ENCODE data around the gene OPCML.

Gene OPCML

GRCh38 chr11:133388975-133389568 lies 143.2 kb downstream of the OPCML start:
- no peaks in the 10 kb centered on the region for H3K4me1 Mint-ChIP-seq (ENCODE audit: low read depth)
- no peak overlapping the region for H3K4me3 Mint-ChIP-seq

DNA sequence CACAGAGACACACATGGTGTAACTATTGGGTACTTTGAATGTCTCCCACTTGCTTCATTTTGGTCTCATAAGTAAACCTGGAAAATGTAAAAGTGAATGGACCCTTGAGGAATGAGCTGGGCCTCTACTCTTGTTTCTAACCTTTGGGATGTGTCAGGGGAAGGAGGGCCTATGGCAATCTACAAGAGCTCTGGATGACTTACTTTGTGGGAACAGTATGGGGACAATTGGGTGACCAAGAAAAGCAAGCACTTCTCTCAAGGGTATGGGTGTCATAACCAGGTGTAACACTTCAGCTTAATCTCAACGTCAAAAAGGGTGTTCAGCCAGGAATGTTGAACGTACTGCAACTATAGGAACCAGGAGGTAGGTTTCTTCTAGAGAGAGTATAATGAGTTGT lies 144.0 kb downstream of the OPCML start:
- H3K36me3 Mint-ChIP-seq (ENCODE audit: low read depth), result no peaks in the 10 kb centered on the region
- H3K4me1 Mint-ChIP-seq (ENCODE audit: low read depth), result no peaks in the 10 kb centered on the region
- no peak overlapping the region for H3K4me3 Mint-ChIP-seq
- no peaks in the 10 kb centered on the region for H3K27me3 Mint-ChIP-seq (ENCODE audit: low read depth)
- H3K9me3 Mint-ChIP-seq, result no peaks in the 10 kb centered on the region
- H3K27ac Mint-ChIP-seq, result no peak overlapping the region

More at GRCh38 chr11:133388975-133389568, 143.2 kb downstream of the OPCML start:
- Mint-ChIP-seq H3K27ac (no peak overlapping the region), H3K9me3 (no peaks in the 10 kb centered on the region), H3K36me3 (ENCODE audit: low read depth) (no peaks in the 10 kb centered on the region), H3K27me3 (ENCODE audit: low read depth) (no peaks in the 10 kb centered on the region)

GRCh38 chr11:133386852-133387251 lies 145.4 kb downstream of the OPCML start:
- H3K36me3 Mint-ChIP-seq (ENCODE audit: low read depth), result no peaks in the 10 kb centered on the region
- H3K9me3 Mint-ChIP-seq, result no peaks in the 10 kb centered on the region
- no peak overlapping the region for H3K4me3 Mint-ChIP-seq
- no peaks in the 10 kb centered on the region for H3K27me3 Mint-ChIP-seq (ENCODE audit: low read depth)
- H3K27ac Mint-ChIP-seq, result no peak overlapping the region
- H3K4me1 Mint-ChIP-seq (ENCODE audit: low read depth), result no peaks in the 10 kb centered on the region

DNA sequence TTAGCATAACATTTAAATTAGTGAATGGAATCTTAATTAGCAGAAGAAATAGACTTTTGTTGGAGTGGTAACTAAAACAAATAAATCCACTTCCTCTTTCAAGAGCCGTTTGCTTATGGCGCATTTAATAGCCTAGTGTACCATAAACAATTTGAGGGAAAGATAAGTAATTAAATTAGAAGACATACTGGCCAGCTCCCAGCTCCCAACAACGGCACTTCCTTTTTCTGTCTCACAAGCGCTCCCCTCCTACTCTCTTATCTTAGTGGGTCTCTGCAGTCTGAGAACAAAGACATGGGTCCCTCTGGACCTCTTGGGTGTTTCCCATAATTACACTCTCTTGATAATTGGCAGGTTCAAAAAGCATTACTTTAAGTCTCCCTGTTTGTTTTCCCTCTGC lies 146.0 kb downstream of the OPCML start:
- H3K9me3 Mint-ChIP-seq, result no peaks in the 10 kb centered on the region
- no peaks in the 10 kb centered on the region for H3K4me1 Mint-ChIP-seq (ENCODE audit: low read depth)
- H3K4me3 Mint-ChIP-seq, result no peak overlapping the region
- H3K27me3 Mint-ChIP-seq (ENCODE audit: low read depth), result no peaks in the 10 kb centered on the region
- H3K27ac Mint-ChIP-seq, result no peak overlapping the region
- no peaks in the 10 kb centered on the region for H3K36me3 Mint-ChIP-seq (ENCODE audit: low read depth)

GRCh38 chr11:133385781-133386180 lies 146.5 kb downstream of the OPCML start:
- Mint-ChIP-seq H3K27ac (no peak overlapping the region), H3K36me3 (ENCODE audit: low read depth) (no peaks in the 10 kb centered on the region), H3K4me1 (ENCODE audit: low read depth) (no peaks in the 10 kb centered on the region), H3K9me3 (no peaks in the 10 kb centered on the region), H3K4me3 (no peak overlapping the region), H3K27me3 (ENCODE audit: low read depth) (no peaks in the 10 kb centered on the region)

DNA sequence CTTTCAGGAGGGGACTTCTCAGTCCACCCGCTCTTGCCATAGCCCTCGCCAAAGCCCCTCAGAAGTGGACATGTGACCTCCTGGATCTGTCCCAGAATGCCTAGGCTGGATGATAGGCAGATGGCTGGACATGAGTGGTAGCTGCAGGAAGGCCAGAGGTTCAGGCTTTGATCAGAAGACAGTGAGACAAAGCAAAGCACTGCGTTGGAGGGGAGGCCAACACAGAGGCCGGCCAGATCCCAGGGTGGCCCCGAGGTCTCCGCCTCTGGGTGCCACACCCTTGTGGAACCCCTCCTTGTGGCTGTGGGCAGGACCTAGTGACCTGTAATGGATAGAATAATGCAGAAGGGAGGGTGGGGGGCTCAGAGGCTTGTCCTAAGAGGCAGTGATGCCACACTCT lies 147.6 kb downstream of the OPCML start:
- H3K27ac Mint-ChIP-seq, result no peak overlapping the region
- H3K4me1 Mint-ChIP-seq (ENCODE audit: low read depth), result no peaks in the 10 kb centered on the region
- no peaks in the 10 kb centered on the region for H3K9me3 Mint-ChIP-seq
- no peak overlapping the region for H3K4me3 Mint-ChIP-seq
- no peaks in the 10 kb centered on the region for H3K36me3 Mint-ChIP-seq (ENCODE audit: low read depth)
- H3K27me3 Mint-ChIP-seq (ENCODE audit: low read depth), result no peaks in the 10 kb centered on the region

GRCh38 chr11:133383689-133384088 lies 148.6 kb downstream of the OPCML start:
- Mint-ChIP-seq H3K4me1 (ENCODE audit: low read depth) (no peaks in the 10 kb centered on the region), H3K27ac (no peak overlapping the region), H3K36me3 (ENCODE audit: low read depth) (no peaks in the 10 kb centered on the region), H3K9me3 (no peaks in the 10 kb centered on the region), H3K4me3 (no peak overlapping the region), H3K27me3 (ENCODE audit: low read depth) (no peaks in the 10 kb centered on the region)

- no peaks in the 10 kb centered on the region for H3K36me3 Mint-ChIP-seq (ENCODE audit: low read depth)
- H3K27ac Mint-ChIP-seq, result no peak overlapping the region
- H3K4me1 Mint-ChIP-seq (ENCODE audit: low read depth), result no peaks in the 10 kb centered on the region
- no peaks in the 10 kb centered on the region for H3K9me3 Mint-ChIP-seq
- no peaks in the 10 kb centered on the region for H3K27me3 Mint-ChIP-seq (ENCODE audit: low read depth)
- no peak overlapping the region for H3K4me3 Mint-ChIP-seq
These were observed 149.1 kb downstream of the OPCML start for GRCh38 chr11:133383201-133383600.

DNA sequence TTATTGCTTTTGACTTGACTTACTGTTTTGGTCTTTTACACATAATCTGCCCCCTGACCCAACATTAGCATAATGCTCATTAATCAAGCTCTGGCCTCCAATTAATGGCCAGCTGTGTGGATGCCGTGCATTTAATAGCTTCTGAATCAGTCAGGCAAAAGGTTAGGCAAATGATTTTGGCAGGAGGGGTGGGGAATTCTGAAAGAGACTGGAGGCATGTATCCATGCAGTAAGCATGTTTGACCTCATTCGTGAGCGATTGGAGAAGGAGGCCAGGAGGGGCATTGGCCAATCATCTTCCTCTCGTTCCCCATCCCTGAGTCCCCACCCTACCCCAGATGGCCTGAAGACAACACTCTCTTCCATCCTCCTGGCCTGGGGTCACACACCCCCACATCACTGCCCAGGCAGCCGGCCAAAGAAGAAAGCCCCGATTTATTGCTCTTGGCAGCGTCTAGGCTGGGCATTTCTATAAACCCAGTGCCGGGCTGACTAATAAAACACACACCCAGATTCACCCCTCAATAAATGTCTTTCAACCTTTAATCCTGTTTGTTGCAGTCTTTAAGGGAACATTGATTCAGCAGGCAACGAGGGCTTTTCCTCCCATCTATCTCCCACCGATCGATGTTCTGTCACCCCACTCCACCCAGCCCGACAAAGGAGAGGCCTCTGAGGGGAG lies 150.0 kb downstream of the OPCML start:
- Mint-ChIP-seq H3K4me3 (no peak overlapping the region), H3K4me1 (ENCODE audit: low read depth) (no peaks in the 10 kb centered on the region), H3K9me3 (no peaks in the 10 kb centered on the region), H3K36me3 (ENCODE audit: low read depth) (no peaks in the 10 kb centered on the region), H3K27ac (no peak overlapping the region), H3K27me3 (ENCODE audit: low read depth) (no peaks in the 10 kb centered on the region)

- no peaks in the 10 kb centered on the region for H3K36me3 Mint-ChIP-seq (ENCODE audit: low read depth)
- H3K4me1 Mint-ChIP-seq (ENCODE audit: low read depth), result no peaks in the 10 kb centered on the region
- no peaks in the 10 kb centered on the region for H3K27me3 Mint-ChIP-seq (ENCODE audit: low read depth)
- no peak overlapping the region for H3K4me3 Mint-ChIP-seq
- H3K27ac Mint-ChIP-seq, result no peak overlapping the region
- no peaks in the 10 kb centered on the region for H3K9me3 Mint-ChIP-seq
These were observed 150.6 kb downstream of the OPCML start for GRCh38 chr11:133381761-133382130.

DNA sequence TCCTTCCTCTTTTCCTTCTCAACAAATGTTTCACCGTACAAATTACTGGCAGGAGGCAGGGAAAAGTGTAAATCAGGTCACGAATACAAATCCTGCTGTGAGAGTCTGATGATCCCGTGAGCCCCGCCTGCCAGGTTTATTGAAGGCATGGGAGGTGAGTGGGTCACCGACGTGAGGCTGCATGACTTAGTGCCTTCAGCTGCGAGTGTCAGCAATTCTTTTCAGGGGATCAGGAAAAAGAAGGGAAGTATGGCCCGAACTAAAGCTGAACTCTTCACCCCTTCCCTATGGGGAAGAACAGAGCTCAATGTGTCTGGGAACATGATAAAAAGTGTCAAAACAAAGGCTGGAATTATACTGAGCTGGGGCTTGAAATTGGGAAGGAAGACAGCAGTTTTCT lies 166.2 kb downstream of the OPCML start:
- Mint-ChIP-seq H3K4me1 (ENCODE audit: low read depth) (no peaks in the 10 kb centered on the region), H3K36me3 (ENCODE audit: low read depth) (no peaks in the 10 kb centered on the region), H3K9me3 (no peaks in the 10 kb centered on the region), H3K4me3 (no peak overlapping the region), H3K27me3 (ENCODE audit: low read depth) (no peaks in the 10 kb centered on the region), H3K27ac (no peak overlapping the region)

DNA sequence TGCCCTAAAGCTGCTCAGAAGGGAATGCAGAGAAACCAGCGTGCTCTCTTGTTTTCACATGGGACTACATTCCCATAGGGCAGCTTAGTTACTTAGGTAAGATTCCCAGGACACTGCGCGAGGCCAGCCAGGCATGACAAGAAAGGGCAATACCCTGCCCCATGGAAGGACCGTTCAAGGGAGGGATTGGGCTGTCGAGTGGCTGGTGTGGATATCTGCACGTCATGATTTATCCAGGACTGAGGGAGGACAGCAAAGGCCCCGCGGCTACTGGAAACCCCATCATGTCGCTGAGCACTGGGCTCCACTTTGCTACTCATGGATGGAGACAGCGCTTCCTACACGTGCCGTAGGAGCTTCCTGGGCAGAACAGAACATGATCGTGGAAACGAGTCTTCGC lies 169.4 kb downstream of the OPCML start:
- Mint-ChIP-seq H3K4me1 (ENCODE audit: low read depth) (no peaks in the 10 kb centered on the region), H3K36me3 (ENCODE audit: low read depth) (no peaks in the 10 kb centered on the region), H3K27me3 (ENCODE audit: low read depth) (no peaks in the 10 kb centered on the region), H3K4me3 (no peak overlapping the region), H3K9me3 (peaks cover 9% of the 10 kb centered on the region), H3K27ac (no peak overlapping the region)

- H3K27ac Mint-ChIP-seq, result no peak overlapping the region
- H3K4me1 Mint-ChIP-seq (ENCODE audit: low read depth), result no peaks in the 10 kb centered on the region
- no peak overlapping the region for H3K4me3 Mint-ChIP-seq
- no peaks in the 10 kb centered on the region for H3K36me3 Mint-ChIP-seq (ENCODE audit: low read depth)
- no peaks in the 10 kb centered on the region for H3K27me3 Mint-ChIP-seq (ENCODE audit: low read depth)
- H3K9me3 Mint-ChIP-seq, result peaks cover 9% of the 10 kb centered on the region
These were observed 170.1 kb downstream of the OPCML start for GRCh38 chr11:133362156-133362555.

DNA sequence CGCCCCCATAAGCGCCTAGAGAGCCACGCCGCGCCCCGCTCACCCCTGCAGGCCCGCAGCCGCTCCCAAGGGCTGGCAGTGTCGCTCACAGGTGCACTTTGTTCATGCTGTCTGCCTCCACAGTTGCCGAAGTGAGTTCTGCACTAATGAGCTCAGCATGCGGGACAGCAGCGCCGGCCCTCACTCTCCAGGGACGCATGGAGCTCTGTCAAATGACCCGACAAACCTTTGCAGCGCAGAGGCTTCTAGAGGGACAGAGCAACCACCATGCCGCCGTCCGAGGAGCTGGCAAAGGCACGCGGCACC lies 170.7 kb downstream of the OPCML start:
- H3K4me3 Mint-ChIP-seq, result no peak overlapping the region
- no peaks in the 10 kb centered on the region for H3K27me3 Mint-ChIP-seq (ENCODE audit: low read depth)
- H3K4me1 Mint-ChIP-seq (ENCODE audit: low read depth), result no peaks in the 10 kb centered on the region
- no peak overlapping the region for H3K27ac Mint-ChIP-seq
- no peaks in the 10 kb centered on the region for H3K36me3 Mint-ChIP-seq (ENCODE audit: low read depth)
- H3K9me3 Mint-ChIP-seq, result peaks cover 9% of the 10 kb centered on the region

- Mint-ChIP-seq H3K27me3 (ENCODE audit: low read depth) (no peaks in the 10 kb centered on the region), H3K36me3 (ENCODE audit: low read depth) (no peaks in the 10 kb centered on the region), H3K4me1 (ENCODE audit: low read depth) (no peaks in the 10 kb centered on the region), H3K9me3 (peaks cover 9% of the 10 kb centered on the region), H3K4me3 (no peak overlapping the region), H3K27ac (no peak overlapping the region)
These were observed 171.2 kb downstream of the OPCML start for GRCh38 chr11:133360860-133361688.

All from T-helper 1 cell treated with Interleukin-12 subunit alpha and Interleukin-12 subunit beta and Interleukin-4 antibody, amounts not matched to agents 30 μg/mL and 1 μg/mL, for 36 hours (primary cell).